ENCODE data around the gene MIOX. TPM values are rescaled to one million over a fixed set of nuclear protein-coding genes. Genes with fewer than 3 reads are reported as not detected.

Gene MIOX
- total and polyA plus RNA-seq, 9 of the 15 experiments (the other 6 are each of a cell fraction or from before 2014, with no cell fraction given), result 0.08 TPM; not detected in 8

GRCh38 chr22:50505776-50506610 lies 19.3 kb downstream of the MIOX start:
- CTCF ChIA-PET (ENCODE audit: low intra/inter-chr PET ratio), result no interaction called here
- ATAC-seq, result no peak

More at GRCh38 chr22:50505776-50506610, 19.3 kb downstream of the MIOX start:
- in situ Hi-C loops (cut with MboI), result no loop called here
- Histone ChIP-seq H3K4me1 (replicated peaks in 1 of 2; ENCODE audit: control insufficient read depth in 2 of 2, insufficient read depth in 2 of 2, low read length in 2 of 2) (peaks cover 0 to 27% of the 10 kb centered on the region in 2 experiments; a peak in 3 of 5 replicates), H3K9me1 (ENCODE audit: control insufficient read depth, insufficient read depth, low read length) (no peaks in the 10 kb centered on the region), H3K9ac (ENCODE audit: insufficient read depth in 1 of 2, low read depth in 2 of 2, low read length in 2 of 2) (peak overlapping the region in 1 of 2 experiments; percentile 96; a peak in 2 of 4 replicates), H3K36me3 (ENCODE audit: control insufficient read depth, insufficient read depth, low read length) (peaks cover 29% of the 10 kb centered on the region; the same call in 1 of the 3 replicates), H3K4me3 (no peak overlapping the region; the same call in 1 of the 2 replicates), H3K9me3 (replicated peaks; ENCODE audit: control insufficient read depth, insufficient read depth, low read depth, low read length) (no peaks in the 10 kb centered on the region), H3K4me2 (ENCODE audit: insufficient read depth, low read length) (no peak overlapping the region), H3K27ac (ENCODE audit: extremely low read depth, low read depth, low read length) (no peak overlapping the region), H3K27me3 (ENCODE audit: control insufficient read depth in 2 of 2, insufficient read depth in 2 of 2, low read length in 2 of 2) (no peaks in the 10 kb centered on the region), H3K79me2 (ENCODE audit: control insufficient read depth, insufficient read depth, low read length) (peaks cover 36% of the 10 kb centered on the region), H4K20me1 (replicated peaks; ENCODE audit: control insufficient read depth, insufficient read depth, low read length) (no peaks in the 10 kb centered on the region), H2AFZ (ENCODE audit: low read depth, low read length) (no peak overlapping the region)
- TF ChIP-seq KLF6 (CRISPR knock-in tag; IDR thresholded peaks at IDR 0.05; ENCODE audit: borderline replicate concordance) (no peak), HDGF (IDR thresholded peaks at IDR 0.05) (no peak), HMG20B (CRISPR knock-in tag; IDR thresholded peaks at IDR 0.05) (no peak), ZNF24 (IDR thresholded peaks at IDR 0.05) (no peak), ATF3 (IDR thresholded peaks at IDR 0.05) (no peak), ATF3 (CRISPR knock-in tag; conservative IDR thresholded peaks at IDR 0.05) (no peak), GTF2E2 (tag; IDR thresholded peaks at IDR 0.05) (no peak), ZNF239 (CRISPR knock-in tag; IDR thresholded peaks at IDR 0.05) (no peak), OTX1 (CRISPR knock-in tag; IDR thresholded peaks at IDR 0.05) (no peak), PRPF4 (IDR thresholded peaks at IDR 0.05; ENCODE audit: insufficient read depth, low read depth, low read length, poor library complexity, severe bottlenecking) (no peak), BMI1 (IDR thresholded peaks at IDR 0.05; ENCODE audit: low read length) (no peak)
- intact Hi-C loops (cut with micrococcal nuclease), result no loop called here
- POLR2A ChIA-PET, result interaction anchor here (1.3 kb wide), 1 partner anchor 9 kb away, joined by 4 read pairs; no protein-coding TSS in a partner anchor
- no peak for FAIRE-seq
- DNase-seq (ENCODE audit: extremely low read depth in 1 of 4, low spot score in 3 of 4), result no peak
- 98% methylated on average over 18 of the region's 41 CpGs for WGBS (ENCODE audit: insufficient coverage, low coverage, missing lambda C conversion rate)
- no TSS peak for BruUV-seq (replicated peaks)
